ENCODE measurements around the gene HBM. TPM values are rescaled to one million over a fixed set of nuclear protein-coding genes. Genes with fewer than 3 reads are reported as not detected.

The HBM gene
- total and polyA plus RNA-seq, 9 donors = 0.78 to 0.92 TPM; not detected in 7

DNA sequence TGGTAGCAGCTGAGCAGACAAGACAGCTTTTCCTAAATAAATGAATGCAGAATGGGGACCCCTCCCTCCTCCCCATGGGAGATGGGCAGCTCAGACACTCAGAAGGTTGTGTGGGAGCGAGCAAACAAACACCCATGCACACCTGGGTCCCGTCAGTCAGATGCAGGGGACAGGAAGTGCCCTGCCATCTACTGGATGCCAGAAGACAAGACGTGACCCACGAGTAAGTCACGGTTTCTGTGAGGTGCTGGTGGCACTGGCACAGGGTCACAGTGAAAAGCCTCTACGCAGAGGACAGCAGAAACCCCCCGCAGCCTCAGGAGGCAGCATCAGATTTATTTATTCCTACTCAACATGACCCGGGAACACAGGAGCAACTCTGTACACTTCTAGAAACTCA is 22.9 kb downstream of the HBM start:
- no peak for DNase-seq
- intact Hi-C loops (cut with DNase I) = no loop called here
- WGBS, 3 donors = 72 to 82% (median 77%) methylated on average over 8 of the region's 8 CpGs
- Histone ChIP-seq H3K27ac (no peak overlapping the region), H3K4me3 (no peak overlapping the region), H3K9me3 (no peaks in the 10 kb centered on the region), H3K4me1 (ENCODE audit: insufficient read depth) (no peaks in the 10 kb centered on the region), H3K36me3 (no peaks in the 10 kb centered on the region), H3K27me3 (no peaks in the 10 kb centered on the region)
- TF ChIP-seq POLR2A (IDR thresholded peaks at IDR 0.05) (no peak), EP300 (IDR thresholded peaks at IDR 0.05) (no peak)
- TF ChIP-seq, protein P1, sequence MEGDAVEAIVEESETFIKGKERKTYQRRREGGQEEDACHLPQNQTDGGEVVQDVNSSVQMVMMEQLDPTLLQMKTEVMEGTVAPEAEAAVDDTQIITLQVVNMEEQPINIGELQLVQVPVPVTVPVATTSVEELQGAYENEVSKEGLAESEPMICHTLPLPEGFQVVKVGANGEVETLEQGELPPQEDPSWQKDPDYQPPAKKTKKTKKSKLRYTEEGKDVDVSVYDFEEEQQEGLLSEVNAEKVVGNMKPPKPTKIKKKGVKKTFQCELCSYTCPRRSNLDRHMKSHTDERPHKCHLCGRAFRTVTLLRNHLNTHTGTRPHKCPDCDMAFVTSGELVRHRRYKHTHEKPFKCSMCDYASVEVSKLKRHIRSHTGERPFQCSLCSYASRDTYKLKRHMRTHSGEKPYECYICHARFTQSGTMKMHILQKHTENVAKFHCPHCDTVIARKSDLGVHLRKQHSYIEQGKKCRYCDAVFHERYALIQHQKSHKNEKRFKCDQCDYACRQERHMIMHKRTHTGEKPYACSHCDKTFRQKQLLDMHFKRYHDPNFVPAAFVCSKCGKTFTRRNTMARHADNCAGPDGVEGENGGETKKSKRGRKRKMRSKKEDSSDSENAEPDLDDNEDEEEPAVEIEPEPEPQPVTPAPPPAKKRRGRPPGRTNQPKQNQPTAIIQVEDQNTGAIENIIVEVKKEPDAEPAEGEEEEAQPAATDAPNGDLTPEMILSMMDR (IDR thresholded peaks at IDR 0.05) = no peak

GRCh38 chr16:189604-190186 is 23.9 kb downstream of the HBM start:
- Histone ChIP-seq H3K27me3 (no peaks in the 10 kb centered on the region), H3K36me3 (no peaks in the 10 kb centered on the region), H3K4me1 (ENCODE audit: insufficient read depth) (no peaks in the 10 kb centered on the region), H3K9me3 (no peaks in the 10 kb centered on the region), H3K27ac (no peak overlapping the region), H3K4me3 (no peak overlapping the region)
- DNase-seq = no peak
- WGBS, 3 donors = 89 to 93% (median 91%) methylated on average over 34 of the region's 34 CpGs
- no peak for TF ChIP-seq EP300 (IDR thresholded peaks at IDR 0.05)
- TF ChIP-seq, protein P1 (IDR thresholded peaks at IDR 0.05) = no peak
- no peak for TF ChIP-seq POLR2A (IDR thresholded peaks at IDR 0.05)
- intact Hi-C loops (cut with DNase I) = no loop called here

DNA sequence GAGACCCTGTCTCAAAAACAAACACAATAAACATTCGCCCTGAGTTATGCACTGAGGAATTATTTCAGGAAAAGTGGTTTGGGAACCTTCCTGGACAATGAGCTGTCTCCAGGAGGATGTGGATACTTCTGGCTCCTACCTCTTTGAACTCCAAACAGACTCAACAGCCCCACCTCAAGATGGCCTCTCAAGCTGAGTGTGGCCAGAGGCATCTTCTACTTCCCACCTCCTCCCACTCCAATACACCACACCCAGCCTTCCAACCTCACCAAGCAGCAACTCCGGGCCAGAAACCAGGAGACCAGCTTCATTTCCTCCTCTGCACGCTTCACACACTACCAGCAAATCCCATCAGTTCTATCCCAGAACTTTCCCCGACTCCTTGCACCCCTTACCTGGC is 26.1 kb downstream of the HBM start:
- TF ChIP-seq POLR2A (IDR thresholded peaks at IDR 0.05) (no peak), EP300 (IDR thresholded peaks at IDR 0.05) (no peak)
- TF ChIP-seq, protein P1 (IDR thresholded peaks at IDR 0.05) = no peak
- Histone ChIP-seq H3K4me1 (ENCODE audit: insufficient read depth) (no peaks in the 10 kb centered on the region), H3K36me3 (no peaks in the 10 kb centered on the region), H3K4me3 (no peak overlapping the region), H3K27ac (no peak overlapping the region), H3K27me3 (no peaks in the 10 kb centered on the region), H3K9me3 (no peaks in the 10 kb centered on the region)
- WGBS, 3 donors = 81 to 91% (median 88%) methylated on average over 4 of the region's 4 CpGs
- intact Hi-C loops (cut with DNase I) = no loop called here
- DNase-seq = no peak

DNA sequence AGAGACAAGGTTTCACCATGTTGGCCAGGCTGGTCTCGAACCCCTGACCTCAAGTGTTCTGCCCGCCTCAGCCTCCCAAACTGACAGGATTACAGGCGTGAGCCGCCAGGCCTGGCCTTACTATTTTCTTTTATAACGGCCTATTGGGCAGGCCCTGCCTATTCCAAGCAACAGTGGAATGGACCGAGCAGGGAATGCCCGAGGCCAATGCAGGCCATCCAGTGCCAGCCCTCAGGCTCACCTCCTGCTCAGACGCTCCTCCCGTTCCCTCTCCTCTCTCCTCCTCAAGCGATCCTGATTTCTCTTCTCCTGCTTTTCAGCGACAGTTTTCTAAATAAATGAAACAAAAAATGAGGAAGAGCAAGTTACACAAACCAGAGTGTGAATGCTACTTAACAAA is 26.9 kb downstream of the HBM start:
- no peak overlapping the region for H3K4me3 ChIP-seq
- no peaks in the 10 kb centered on the region for H3K9me3 ChIP-seq
- no peak overlapping the region for H3K27ac ChIP-seq
- intact Hi-C loops (cut with DNase I) = no loop called here
- TF ChIP-seq, protein P1 (IDR thresholded peaks at IDR 0.05) = no peak
- TF ChIP-seq EP300 (IDR thresholded peaks at IDR 0.05) (no peak), POLR2A (IDR thresholded peaks at IDR 0.05) (no peak)
- no peaks in the 10 kb centered on the region for H3K27me3 ChIP-seq
- no peaks in the 10 kb centered on the region for H3K36me3 ChIP-seq
- no peak for DNase-seq
- WGBS, 3 donors = 92 to 94% (median 93%) methylated on average over 11 of the region's 11 CpGs
- no peaks in the 10 kb centered on the region for H3K4me1 ChIP-seq (ENCODE audit: insufficient read depth)
